Fibroblast of villous mesenchyme (primary cell): ENCODE measurements around the gene HIVEP3. TPM values are rescaled to one million over a fixed set of nuclear protein-coding genes. Genes with fewer than 3 reads are reported as not detected.

Experiments
- DNase-seq: peaks from one replicate; pipeline ENCODE4 v3.0.0-alpha.2; 2010; ENCODE audit warnings: low read depth
- H3K4me3 ChIP-seq: 2 replicates; pipeline ENCODE4 v1.5.1; 2011; ENCODE audit warnings: low read depth, mild to moderate bottlenecking, low read length
- total RNA-seq: library from RNA; depleted of rRNA; stranded (reverse); fragments of >200 nt; gene quantifications from 2 replicates; pipeline ENCODE4 v1.2.3, GENCODE V29; 2012
- TF ChIP-seq, protein P1 (sequence below): IDR thresholded peaks from 2 replicates; pipeline ENCODE4 v1.5.1; 2012; ENCODE audit warnings: low read depth, mild to moderate bottlenecking, low read length; ENCODE audit not compliant: insufficient read depth

HIVEP3 gene
- total RNA-seq, 1 donor: 0.86 TPM

DNA sequence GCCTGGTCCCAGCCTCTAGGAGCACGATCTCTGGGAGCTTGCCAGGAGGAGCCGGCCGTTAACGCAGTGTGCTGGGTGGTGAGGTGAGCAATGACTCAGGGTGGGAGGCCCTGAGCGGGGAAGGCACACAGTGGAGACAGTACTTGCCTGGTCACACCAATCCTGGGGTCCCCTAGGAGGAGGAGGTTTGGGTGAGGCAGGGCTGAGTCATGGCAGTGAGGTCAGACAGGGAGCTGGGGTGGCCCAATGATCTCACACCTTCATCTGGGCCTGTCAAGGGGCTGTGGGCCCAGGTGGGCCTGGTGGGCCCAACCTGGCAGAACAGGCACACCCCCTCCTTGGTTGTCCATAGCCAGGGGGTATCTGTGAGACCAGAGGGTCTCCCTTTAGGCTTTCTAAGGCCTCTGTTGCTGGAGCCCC, 425.6 kb downstream of the HIVEP3 start:
- TF ChIP-seq, protein P1, sequence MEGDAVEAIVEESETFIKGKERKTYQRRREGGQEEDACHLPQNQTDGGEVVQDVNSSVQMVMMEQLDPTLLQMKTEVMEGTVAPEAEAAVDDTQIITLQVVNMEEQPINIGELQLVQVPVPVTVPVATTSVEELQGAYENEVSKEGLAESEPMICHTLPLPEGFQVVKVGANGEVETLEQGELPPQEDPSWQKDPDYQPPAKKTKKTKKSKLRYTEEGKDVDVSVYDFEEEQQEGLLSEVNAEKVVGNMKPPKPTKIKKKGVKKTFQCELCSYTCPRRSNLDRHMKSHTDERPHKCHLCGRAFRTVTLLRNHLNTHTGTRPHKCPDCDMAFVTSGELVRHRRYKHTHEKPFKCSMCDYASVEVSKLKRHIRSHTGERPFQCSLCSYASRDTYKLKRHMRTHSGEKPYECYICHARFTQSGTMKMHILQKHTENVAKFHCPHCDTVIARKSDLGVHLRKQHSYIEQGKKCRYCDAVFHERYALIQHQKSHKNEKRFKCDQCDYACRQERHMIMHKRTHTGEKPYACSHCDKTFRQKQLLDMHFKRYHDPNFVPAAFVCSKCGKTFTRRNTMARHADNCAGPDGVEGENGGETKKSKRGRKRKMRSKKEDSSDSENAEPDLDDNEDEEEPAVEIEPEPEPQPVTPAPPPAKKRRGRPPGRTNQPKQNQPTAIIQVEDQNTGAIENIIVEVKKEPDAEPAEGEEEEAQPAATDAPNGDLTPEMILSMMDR: no peak
- DNase-seq: peak; percentile 88
- no peak overlapping the region for H3K4me3 ChIP-seq

- no peak for DNase-seq
Observed at GRCh38 chr1:41492341-41492848, 426.3 kb downstream of the HIVEP3 start.

GRCh38 chr1:41490911-41491310, 427.8 kb downstream of the HIVEP3 start:
- DNase-seq: no peak
- TF ChIP-seq, protein P1: no peak
- H3K4me3 ChIP-seq: no peak overlapping the region

More at GRCh38 chr1:41492341-41492848, 426.3 kb downstream of the HIVEP3 start:
- H3K4me3 ChIP-seq: no peak overlapping the region
- TF ChIP-seq, protein P1: peak; percentile 57

GRCh38 chr1:41489561-41489960, 429.2 kb downstream of the HIVEP3 start:
- DNase-seq: no peak
- H3K4me3 ChIP-seq: no peak overlapping the region
- TF ChIP-seq, protein P1: no peak

DNA sequence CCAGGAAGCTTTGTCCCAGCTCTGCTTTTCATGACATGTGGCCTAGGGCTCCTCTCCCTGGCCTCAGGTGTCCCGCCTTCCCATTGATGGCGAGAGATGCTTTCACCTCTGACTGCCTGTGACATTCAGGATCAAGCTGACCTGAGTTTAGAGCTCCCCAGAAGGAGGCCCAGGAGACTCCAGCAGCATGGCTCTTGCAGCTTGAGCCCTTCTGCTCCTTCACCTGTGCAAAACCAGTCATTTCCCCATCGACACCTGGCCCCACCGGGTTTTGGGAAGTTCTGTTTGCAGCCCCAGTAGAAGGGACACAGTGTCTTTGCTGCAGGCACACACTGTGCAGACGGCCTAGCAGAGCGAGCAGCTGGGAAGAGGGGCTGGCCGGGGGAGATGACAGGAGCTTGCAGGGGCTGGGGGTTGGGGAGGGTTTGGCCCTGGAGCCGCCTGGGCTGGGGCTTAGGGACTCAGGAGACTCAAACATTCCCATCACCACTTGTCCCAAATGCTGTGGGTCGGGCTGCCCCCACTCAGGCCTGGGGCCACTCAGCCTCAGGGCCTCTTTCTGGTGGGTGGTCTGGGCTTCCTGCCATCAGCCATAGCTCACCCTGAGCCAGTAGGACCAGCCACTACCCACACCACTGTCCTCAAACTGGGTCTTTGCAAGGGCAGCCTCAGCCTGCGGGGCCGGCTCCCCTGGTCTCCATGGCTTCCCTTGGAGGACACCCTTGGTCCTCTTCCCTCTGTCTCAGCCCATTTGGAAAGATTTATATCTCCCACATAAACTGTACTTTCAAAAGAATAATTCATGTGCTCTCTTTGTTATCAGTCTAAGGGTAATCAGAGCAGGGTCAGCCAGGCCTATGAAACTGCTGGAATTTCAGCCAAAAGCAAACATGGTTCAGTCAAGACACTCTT, 430.4 kb downstream of the HIVEP3 start:
- TF ChIP-seq, protein P1: no peak
- no peak overlapping the region for H3K4me3 ChIP-seq
- no peak for DNase-seq

DNA sequence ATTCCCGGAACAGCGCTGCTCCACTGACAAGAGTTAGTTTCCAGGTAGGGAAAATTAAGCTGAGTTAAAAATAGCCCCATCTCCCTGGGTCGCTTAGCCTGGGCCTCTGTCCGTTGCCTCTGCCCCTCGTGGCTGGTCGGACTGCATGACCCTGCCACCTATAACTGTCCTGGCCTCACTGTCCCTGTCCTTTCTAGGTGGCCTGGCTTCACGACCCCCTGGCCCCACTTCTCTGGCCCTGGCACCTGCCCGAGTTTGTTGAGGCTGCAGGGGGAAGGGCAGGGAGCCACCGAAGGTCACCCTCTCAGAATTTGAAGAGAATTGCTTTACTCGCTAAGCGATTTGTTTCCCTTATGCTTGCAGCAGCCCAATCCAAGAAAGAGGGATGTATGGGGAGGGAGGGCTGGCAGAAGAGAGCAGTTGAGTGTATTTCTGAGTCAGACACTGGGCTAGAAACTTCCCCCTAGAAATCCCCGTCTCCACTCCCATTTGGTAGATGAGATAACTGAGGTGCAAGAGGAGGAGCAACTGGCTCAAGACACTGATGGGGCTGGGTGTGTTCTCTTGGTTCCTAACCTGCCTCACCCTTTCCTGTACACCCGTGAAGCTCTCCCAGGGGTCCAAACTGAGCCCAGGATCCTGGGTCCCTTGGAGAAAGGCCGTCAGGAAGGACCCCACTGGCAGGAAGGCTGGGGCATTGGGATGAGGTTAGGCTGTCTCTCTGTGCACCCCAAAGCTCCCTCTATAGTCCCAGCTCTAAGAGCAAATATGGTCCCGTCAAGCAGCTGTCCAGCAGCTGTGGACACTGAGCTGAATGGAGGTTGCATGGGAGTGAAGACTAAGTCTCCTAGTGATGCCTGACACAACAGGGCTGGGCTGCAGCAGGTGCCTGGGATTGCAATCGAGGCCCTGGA, 431.3 kb downstream of the HIVEP3 start:
- no peak overlapping the region for H3K4me3 ChIP-seq
- DNase-seq: no peak
- TF ChIP-seq, protein P1: no peak
